AG09309 (cell line): ENCODE results near the gene CHRNA4.

Experiments used
- DNase-seq: peaks from one replicate; pipeline ENCODE4 v3.0.0-alpha.2; 2010; ENCODE audit warnings: low read depth
- H3K4me3 ChIP-seq: 2 replicates; pipeline ENCODE4 v1.5.1; 2011; ENCODE audit warnings: mild to moderate bottlenecking, low read depth, low read length, moderate library complexity; ENCODE audit not compliant: control insufficient read depth
- TF ChIP-seq, protein P1 (sequence below): IDR thresholded peaks from 2 replicates; pipeline ENCODE4 v1.5.1; 2011; ENCODE audit warnings: mild to moderate bottlenecking, low read depth, low read length, inconsistent platforms; ENCODE audit not compliant: insufficient read depth, control insufficient read depth; ENCODE audit errors: missing control alignments

The CHRNA4 gene

DNA sequence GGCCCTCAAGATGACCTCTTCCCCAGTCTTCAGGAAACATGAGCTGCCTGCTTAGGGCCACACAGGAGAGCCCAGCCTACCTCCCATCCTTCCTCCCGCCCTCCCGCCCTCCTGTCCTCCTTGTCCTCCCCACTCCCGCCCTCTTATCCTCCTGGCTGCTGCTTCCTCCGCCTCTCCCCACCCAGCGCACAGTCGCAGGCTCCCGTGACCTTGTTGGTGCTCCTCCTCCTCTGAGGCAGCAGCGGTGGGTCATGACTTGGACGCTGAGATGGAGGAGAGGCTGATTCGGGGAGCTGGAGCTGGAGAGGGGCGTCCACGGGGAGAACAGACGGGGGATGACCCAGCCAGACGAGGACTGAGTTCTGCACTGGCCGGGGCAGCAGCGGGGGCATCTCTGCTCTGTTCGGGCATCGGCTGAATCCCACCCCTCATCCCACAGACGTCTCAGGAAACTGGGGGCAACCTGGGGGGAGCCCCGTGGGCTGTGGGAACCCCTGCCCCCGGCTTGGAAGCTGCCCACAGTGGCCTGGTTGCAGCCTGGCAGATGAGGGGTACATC lies 32.4 kb downstream of the CHRNA4 start:
- no peak for DNase-seq
- H3K4me3 ChIP-seq: no peak overlapping the region
- TF ChIP-seq, protein P1, sequence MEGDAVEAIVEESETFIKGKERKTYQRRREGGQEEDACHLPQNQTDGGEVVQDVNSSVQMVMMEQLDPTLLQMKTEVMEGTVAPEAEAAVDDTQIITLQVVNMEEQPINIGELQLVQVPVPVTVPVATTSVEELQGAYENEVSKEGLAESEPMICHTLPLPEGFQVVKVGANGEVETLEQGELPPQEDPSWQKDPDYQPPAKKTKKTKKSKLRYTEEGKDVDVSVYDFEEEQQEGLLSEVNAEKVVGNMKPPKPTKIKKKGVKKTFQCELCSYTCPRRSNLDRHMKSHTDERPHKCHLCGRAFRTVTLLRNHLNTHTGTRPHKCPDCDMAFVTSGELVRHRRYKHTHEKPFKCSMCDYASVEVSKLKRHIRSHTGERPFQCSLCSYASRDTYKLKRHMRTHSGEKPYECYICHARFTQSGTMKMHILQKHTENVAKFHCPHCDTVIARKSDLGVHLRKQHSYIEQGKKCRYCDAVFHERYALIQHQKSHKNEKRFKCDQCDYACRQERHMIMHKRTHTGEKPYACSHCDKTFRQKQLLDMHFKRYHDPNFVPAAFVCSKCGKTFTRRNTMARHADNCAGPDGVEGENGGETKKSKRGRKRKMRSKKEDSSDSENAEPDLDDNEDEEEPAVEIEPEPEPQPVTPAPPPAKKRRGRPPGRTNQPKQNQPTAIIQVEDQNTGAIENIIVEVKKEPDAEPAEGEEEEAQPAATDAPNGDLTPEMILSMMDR: no peak

DNA sequence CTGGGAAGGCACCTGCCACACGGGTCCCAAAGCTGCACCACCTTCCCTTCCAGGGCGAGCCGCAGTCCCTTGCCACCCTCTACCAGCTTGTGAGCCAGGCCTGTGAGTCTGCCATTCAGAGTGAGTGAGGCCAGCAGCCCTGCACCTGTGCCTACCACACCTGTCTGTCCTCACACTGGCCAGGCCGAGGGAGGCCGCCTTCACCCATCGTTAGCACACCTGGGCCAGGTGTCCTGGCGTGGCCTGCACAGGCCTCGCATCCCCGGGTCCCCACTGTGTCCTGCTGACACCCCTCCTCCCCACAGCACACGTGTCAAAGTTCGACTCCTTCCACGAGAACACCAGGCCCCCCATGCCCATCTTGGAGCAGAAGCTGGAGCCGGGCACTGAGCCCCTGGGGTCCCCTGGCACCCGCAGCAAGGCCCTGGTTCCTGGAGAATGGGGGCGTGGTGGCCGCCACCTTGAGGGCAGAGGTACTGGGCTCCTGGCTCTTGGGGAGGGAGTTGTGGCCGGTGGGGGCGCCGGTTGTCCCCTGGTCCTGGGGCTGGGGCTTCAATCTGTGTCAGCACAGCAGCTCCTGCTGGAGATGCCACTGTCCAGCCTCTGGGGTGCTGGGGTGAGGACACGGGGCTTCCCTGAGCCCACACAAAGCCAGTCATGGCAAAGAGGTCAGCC lies 33.0 kb downstream of the CHRNA4 start:
- TF ChIP-seq, protein P1: no peak
- no peak for DNase-seq
- H3K4me3 ChIP-seq: no peak overlapping the region

DNA sequence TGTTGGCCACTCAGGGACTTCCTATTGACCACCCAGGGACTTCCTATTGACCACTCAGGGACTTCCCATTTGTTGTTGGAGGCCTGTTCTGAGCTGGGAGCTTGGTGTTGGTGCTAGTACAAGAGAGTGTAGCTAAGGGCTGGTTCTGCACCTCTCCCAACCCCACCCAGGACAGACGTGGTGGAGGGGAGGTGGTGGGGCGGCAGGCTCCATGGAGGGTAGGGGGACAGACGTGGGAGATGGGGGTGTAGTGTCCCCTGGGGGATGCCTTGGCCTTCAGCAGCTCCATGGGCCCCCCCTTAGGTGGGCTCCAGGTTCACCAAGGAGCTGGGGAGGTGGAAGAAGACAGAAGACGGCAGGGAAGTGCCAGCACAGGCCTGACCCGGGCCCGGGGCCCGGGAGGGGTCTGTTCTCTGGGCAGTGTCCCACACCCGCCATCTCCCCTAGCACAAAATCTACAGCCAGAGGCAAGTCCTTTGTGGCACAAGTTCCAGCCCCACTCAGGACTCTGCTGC lies 33.9 kb downstream of the CHRNA4 start:
- DNase-seq: no peak
- H3K4me3 ChIP-seq: no peak overlapping the region
- TF ChIP-seq, protein P1: no peak

DNA sequence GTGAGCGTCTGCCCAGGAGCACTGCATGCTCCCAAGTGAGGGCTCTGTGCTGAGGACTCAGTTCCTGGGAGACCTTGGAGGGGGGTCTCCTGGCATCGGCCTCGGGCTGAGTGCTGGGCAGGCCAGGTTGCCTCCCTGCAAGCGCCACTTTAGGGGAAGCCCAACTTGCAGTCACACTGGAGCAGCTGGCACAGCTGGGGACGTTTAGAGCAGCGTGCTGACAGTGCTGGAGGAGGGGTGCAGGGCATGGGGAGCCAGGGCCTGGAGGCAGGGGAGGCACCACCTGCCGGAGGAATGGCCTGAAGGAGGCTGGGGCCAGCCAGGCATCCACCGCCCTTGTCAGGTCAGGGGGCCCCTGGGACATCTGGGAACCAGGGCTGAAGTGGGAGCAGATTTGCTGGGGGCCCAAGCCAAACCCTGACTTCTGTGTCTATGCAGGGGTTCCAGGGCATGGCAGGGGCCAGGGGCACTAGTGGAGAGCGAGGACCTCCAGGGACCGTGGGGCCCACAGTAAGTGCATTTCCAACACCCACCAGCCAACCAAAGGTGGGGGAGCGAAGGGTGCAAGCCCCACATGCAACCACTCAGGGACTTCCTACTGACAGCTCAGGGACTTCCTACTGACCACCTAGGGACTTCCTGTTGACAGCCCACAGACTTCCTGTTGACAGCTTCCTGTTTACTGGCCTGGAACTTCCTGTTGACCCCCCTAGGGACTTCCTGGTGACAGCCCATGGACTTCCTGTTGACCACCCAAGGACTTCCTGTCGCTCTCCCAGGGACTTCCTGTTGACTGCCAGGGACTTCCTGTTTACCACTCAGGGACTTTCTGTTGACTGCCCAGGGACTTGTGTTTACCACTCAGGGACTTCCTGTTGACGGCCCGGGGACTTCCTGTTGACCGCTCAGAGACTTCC lies 34.6 kb downstream of the CHRNA4 start:
- DNase-seq: no peak
- TF ChIP-seq, protein P1: no peak
- no peak overlapping the region for H3K4me3 ChIP-seq

DNA sequence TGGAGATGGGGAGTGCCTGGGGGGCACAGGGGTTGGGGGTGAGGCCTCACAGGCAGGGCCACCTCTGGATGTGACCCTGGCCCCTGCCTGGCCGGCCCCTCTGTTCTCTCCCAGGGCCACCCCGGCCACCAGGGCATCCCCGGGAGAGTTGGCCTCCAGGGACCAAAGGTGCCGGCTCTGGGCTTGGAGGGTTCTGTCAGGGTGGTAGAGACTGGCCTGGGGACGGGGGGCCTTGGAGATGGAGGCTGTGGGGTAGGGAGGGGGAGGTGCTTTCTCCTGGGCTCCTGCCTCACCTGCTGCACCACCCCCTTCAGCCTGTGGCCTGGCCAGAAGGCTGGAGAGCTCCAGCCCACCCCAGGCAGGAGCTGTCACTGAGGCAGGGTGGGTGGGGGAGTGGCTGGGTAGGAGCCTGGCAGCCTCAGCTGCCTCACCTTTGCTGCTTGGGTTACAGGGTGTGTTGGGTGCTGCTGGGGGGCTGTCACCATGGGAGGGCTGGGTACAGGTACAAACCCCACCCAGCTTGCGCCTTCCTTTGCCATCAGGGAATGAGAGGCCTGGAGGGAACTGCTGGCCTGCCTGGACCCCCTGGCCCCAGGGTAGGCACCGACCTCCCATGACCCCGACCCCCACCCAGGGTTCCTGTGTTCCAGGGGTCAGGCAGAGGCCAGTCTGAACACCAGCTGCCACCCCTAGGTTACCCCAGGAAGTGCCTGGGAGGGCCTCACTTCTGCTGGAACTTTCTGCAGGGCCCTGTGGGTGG lies 35.4 kb downstream of the CHRNA4 start:
- DNase-seq: no peak
- TF ChIP-seq, protein P1: no peak
- no peak overlapping the region for H3K4me3 ChIP-seq

DNA sequence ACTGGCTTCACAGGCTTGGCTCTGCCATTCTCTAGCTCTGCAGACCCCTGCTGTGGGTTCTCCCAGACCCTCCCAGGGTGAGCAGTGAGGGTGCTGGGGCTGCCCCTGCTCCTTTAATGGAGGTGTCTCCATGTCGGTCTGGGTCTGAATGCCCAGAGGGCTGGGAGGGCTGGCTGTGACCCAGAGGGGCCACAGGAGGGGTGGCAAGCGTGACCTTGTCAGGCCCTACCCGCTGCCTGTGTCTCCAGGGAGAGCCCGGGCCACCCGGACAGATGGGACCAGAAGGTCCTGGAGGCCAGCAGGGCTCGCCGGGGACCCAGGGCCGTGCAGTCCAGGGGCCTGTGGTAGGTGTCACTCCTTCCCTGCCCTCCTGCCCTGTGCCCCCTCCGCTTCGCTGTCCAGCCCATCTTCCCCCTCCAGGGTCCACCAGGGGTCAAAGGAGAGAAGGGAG lies 36.1 kb downstream of the CHRNA4 start:
- TF ChIP-seq, protein P1: no peak
- no peak for DNase-seq

More for the DNA sequence above, 36.1 kb downstream of the CHRNA4 start:
- no peak overlapping the region for H3K4me3 ChIP-seq
